HG03460 (cell line): ENCODE data around the gene CLASP2.
"Not testable (repeated sequence)": the region's sequence is repeated elsewhere in the genome, so short reads cannot be mapped to it uniquely, and the experiment has no call there.

Experiments
- ATAC-seq: cut with Tn5 transposase; IDR thresholded peaks from one replicate; pipeline ENCODE4 v1.9.1; 2021; ENCODE audit not compliant: unreplicated experiment

Gene CLASP2

DNA sequence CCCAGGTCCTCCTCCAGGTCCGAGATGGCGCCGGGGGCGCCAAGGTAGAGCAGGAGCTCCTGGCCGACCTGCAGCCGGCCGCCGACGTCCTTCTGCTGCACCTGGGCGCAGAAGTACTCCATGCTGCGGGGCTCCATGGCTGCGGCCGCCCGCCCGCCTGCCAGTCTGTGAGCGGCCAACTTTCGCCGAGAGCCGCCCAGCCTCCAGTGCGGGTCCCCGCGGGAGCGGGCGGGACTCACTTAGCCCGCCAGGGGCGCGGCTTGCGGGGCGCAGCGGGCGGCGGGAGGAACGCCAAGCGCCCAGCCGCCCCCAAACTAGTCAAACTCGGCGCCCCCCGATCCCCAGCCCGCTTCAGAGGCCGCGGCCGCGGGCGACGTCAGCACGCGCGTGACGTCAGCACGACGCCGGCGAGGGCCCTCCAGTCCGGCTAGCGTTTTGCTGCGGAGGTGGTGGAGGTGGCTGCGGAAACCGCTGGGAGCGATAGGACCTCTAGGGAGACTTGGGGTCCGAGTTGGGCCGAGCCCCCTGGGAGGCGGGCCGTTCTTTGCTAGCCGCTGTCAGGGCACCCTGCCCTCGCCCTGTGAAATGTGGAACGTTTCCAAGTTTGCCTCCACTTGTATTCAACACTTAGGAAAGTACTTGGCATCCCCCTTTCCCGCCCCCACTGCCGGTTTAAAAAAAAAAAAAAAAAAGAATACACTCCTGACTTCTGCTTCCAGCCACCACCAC, at the start of gene CLASP2:
TSS of gene CLASP2 (minus strand) at position 389 of the 729 bp plus-strand sequence. CDS start at position 137, 252 bp downstream.
- peak; percentile 94 for ATAC-seq

DNA sequence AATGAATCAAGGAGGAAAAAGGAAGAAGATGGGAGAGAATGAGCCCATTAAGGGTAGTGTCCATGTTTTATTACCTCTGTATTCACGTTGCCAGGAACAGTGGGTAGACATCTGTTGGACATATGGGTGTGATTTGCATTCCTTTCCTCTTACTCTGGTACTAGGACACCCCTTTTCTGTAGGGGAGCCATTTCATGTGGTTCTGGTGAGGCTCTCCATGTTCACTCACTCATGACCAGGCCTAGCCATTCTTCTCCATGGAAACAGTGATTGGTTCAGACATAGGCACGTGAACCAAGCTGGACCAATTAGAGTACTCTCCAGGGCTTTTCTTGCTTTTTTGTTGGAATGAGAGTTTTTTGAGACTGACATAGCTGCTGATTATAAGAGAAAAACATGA, 40.8 kb upstream of the CLASP2 start:
- ATAC-seq: no peak

DNA sequence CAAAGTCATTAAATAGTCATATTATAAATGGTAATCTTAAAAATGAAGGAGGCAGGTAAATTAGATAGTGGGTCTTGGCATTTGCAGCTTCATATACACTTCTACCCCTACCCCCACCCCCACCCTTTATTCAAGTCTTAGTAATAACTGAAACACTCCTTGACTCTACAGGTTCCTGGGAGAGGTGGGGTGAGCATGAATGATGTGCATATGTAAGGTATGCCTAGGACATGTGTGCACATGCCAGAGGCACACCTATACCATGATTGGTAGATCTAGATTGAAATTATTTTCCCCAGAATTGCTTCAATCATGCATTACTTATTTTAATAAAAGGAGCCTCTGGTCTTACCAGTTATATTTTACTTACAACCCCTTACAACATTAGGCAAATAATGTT, 40.2 kb upstream of the CLASP2 start:
- ATAC-seq: no peak

GRCh38 chr3:33754391-33754790, 36.3 kb upstream of the CLASP2 start:
- ATAC-seq: not testable (repeated sequence)

DNA sequence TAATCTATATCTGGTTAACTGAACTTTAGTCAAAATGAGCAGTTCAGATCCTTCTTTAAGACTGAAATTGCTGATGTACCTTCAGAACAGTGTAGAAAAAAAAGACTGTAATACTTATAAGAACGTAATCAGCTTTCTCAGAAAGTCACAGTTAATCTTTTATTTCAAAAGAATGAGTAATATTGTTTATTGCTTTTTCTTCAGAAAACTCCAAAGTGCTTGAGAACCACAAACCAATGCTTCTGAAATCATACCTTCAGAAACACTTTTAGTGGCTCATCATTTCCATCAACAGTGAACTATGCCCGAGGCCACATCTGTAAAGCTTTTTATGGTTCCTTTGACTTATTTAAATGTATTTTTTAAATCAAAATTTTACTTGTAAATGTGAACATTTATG, 33.3 kb upstream of the CLASP2 start:
- no peak for ATAC-seq

GRCh38 chr3:33750211-33750548, 32.1 kb upstream of the CLASP2 start:
- no peak for ATAC-seq

- ATAC-seq: no peak
Measured at GRCh38 chr3:33749546-33750210, 31.6 kb upstream of the CLASP2 start.

DNA sequence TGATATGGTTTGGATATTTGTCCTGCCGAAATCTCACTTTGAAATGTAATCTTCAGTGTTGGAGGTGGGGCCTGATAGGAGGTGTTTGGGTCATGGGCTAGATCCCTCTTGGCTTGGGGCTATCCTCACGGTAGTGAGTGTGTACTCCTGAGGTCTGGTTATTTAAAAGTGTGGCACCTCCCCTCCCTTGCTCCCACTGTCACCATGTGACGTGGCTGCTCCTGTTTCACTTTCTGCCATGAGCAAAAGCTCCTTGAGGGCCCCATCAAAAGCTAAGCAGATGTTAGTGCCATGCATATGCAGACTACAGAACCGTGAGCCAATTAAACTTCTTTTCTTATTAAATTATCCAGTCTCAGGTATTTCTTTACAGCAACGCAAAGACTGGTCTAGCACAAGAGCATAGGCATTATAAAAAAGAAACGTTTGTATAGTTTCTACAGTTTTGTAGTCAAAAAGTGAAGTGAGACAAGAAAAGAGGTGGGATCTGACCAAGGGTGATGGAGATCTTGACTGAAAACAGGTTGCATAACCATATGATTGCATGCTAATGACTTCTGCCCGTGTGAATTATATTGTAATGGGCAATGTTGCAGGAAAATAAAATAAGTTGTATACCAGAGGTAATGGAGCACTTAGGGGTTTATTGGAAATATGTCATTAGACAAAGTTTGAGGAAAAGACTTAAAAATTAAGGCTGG, 28.5 kb upstream of the CLASP2 start:
- ATAC-seq: peak; percentile 53

DNA sequence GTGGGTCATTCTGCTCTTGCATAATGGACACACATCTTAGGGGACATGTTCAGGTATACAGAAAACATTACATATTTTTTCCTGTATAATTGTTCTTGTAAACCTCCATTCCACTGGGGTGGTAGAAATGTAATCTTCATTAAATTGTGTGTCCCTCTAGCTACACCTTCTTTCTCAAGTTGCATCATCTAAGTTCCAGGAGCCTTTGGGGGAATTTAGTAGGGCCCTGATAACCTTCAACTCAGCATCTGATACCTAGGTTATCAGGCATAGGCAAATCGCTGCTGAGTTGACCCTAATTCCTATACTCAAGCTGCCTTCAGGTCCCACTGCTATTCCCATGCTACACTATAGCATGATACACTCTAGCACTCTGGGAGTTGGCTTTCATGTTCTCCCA, 19.1 kb upstream of the CLASP2 start:
- ATAC-seq: no peak

- ATAC-seq: no peak
Measured at GRCh38 chr3:33732394-33732793, 14.3 kb upstream of the CLASP2 start.

GRCh38 chr3:33729993-33730392, 11.9 kb upstream of the CLASP2 start:
- ATAC-seq: peak; percentile 56

GRCh38 chr3:33724256-33724655, 6.2 kb upstream of the CLASP2 start:
- no peak for ATAC-seq

GRCh38 chr3:33722626-33723370, 4.7 kb upstream of the CLASP2 start:
- ATAC-seq: no peak

- no peak for ATAC-seq
Measured at GRCh38 chr3:33722191-33722590, 4.1 kb upstream of the CLASP2 start.

GRCh38 chr3:33718595-33718907, 497 bp upstream of the CLASP2 start:
- no peak for ATAC-seq

GRCh38 chr3:33717616-33717865, 513 bp downstream of the CLASP2 start:
- peak; percentile 64 for ATAC-seq

GRCh38 chr3:33716227-33716626, 1.8 kb downstream of the CLASP2 start:
- ATAC-seq: no peak

DNA sequence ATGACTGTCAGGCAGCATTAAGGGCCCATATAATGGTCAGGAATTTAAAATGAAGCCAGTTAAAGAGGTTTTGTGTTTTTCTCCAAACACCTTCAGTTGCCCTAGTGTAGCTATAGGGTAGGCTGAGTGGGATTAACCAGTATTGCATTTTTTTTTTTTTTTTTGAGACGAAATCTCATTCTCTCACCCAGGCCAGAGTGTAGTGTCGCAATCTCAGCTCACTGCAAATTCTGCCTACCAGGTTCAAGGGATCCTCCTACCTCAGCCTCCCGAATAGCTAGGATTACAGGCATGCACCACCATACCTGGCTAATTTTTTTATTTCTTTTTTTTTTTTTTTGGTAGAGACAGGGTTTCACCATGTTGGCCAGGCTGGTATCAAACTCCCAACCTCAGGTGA, 7.0 kb downstream of the CLASP2 start:
- ATAC-seq: no peak

- no peak for ATAC-seq
Measured at GRCh38 chr3:33706056-33706455, 12.0 kb downstream of the CLASP2 start.

DNA sequence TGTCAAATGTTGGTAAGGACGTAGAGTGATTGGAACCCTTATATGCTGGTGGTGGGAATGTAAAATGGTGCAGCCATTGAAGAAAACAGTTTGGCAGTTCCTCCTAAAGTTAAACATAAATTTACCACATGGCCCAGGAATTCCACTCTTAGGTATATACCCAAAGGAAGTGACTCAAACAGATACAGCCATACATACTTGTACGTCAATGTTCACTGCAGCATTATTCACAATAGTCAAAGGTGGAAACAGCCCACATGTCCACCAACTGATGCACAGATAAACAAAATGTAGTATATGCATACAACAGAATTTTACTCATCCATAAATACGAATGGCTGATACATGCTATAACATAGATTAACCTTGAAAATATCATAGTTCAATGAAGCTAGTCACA, 13.2 kb downstream of the CLASP2 start:
- ATAC-seq: no peak

GRCh38 chr3:33699275-33699674, 18.8 kb downstream of the CLASP2 start:
- ATAC-seq: no peak

DNA sequence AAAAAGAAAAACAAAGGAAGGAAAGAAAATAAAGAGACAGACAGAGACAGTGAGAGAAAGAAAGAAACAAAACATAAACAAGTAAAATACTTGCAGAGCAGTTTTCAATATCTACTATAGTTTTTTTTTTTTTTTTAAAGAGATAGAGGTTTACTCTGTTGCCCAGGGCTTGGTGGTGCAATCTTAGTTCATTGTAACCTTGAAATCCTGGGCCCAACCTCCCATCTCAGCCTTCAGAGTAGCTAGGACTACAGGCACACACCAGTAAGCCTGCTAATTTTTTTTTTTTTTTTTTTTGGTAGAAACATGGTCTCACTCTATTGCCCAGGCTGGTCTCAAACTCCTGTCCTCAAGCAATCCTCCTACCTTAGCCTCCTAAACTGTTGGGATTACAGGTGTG, 23.1 kb downstream of the CLASP2 start:
- ATAC-seq: no peak
